ENCODE results near the gene SFT2D2.
"Not testable (repeated sequence)": the region's sequence is repeated elsewhere in the genome, so short reads cannot be mapped to it uniquely, and the experiment has no call there.

Gene SFT2D2

GRCh38 chr1:168225476-168226190 is at the start of gene SFT2D2:
TSS of gene SFT2D2 (plus strand) at chr1:168226004. CDS start at chr1:168226080, 76 bp downstream.
- peak in 11 of 14 donors; percentile 47 to 83 (median 73) for DNase-seq

GRCh38 chr1:168178227-168178637 is 47.6 kb upstream of the SFT2D2 start:
- DNase-seq = no peak

GRCh38 chr1:168178638-168179437 is 47.0 kb upstream of the SFT2D2 start, which contains the start of gene TIPRL:
TSS of gene TIPRL (plus strand) at chr1:168178962. CDS start at chr1:168179078, 116 bp downstream.
- DNase-seq = peak; percentile 51 to 97 (median 90)

- peak in 4 of 14 donors; percentile 3 to 53 (median 14) for DNase-seq
Measured at GRCh38 chr1:168179438-168180147, 46.2 kb upstream of the SFT2D2 start.

- peak in 1 of 14 donors; percentile 23 for DNase-seq
Measured at GRCh38 chr1:168180148-168180524, 45.7 kb upstream of the SFT2D2 start.

- DNase-seq = not testable (repeated sequence)
Measured at GRCh38 chr1:168181063-168181720, 44.6 kb upstream of the SFT2D2 start.

GRCh38 chr1:168187177-168187576 is 38.6 kb upstream of the SFT2D2 start:
- DNase-seq = no peak

GRCh38 chr1:168190403-168190802 is 35.4 kb upstream of the SFT2D2 start:
- DNase-seq = no peak

GRCh38 chr1:168195199-168196135 is 30.3 kb upstream of the SFT2D2 start:
- no peak for DNase-seq

- DNase-seq = no peak
Measured at GRCh38 chr1:168199056-168199455, 26.7 kb upstream of the SFT2D2 start.

- no peak for DNase-seq
Measured at GRCh38 chr1:168202941-168203654, 22.7 kb upstream of the SFT2D2 start.

- no peak for DNase-seq
Measured at GRCh38 chr1:168206111-168206510, 19.7 kb upstream of the SFT2D2 start.

GRCh38 chr1:168207673-168208072 is 18.1 kb upstream of the SFT2D2 start:
- DNase-seq = not testable (repeated sequence)

GRCh38 chr1:168210312-168210711 is 15.5 kb upstream of the SFT2D2 start:
- DNase-seq = no peak

- no peak for DNase-seq
Measured at GRCh38 chr1:168213349-168213748, 12.5 kb upstream of the SFT2D2 start.

- DNase-seq = no peak
Measured at GRCh38 chr1:168216171-168216570, 9.6 kb upstream of the SFT2D2 start.

GRCh38 chr1:168217664-168218063 is 8.1 kb upstream of the SFT2D2 start:
- DNase-seq = no peak

GRCh38 chr1:168218658-168219057 is 7.1 kb upstream of the SFT2D2 start:
- no peak for DNase-seq

GRCh38 chr1:168220470-168220871 is 5.3 kb upstream of the SFT2D2 start:
- no peak for DNase-seq

GRCh38 chr1:168221275-168221674 is 4.5 kb upstream of the SFT2D2 start:
- no peak for DNase-seq

- no peak for DNase-seq
Measured at GRCh38 chr1:168223261-168223660, 2.5 kb upstream of the SFT2D2 start.

Data from C1 segment of cervical spinal cord (tissue), 14 donors.